Loucy (cell line): ENCODE data around the gene LCMT1.

ENCODE experiments used
- CTCF ChIP-seq: fragments of 200-600 bp; sonication (generic); conservative IDR thresholded peaks from 2 replicates; pipeline ENCODE4 v1.5.1; 2014; ENCODE audit warnings: mild to moderate bottlenecking, antibody characterized with exemption, low read length
- EZH2phosphoT487 ChIP-seq: fragments of 200-600 bp; IDR thresholded peaks from 2 replicates; pipeline ENCODE4 v1.6.1; 2018; ENCODE audit warnings: antibody characterized with exemption, mild to moderate bottlenecking, moderate library complexity, borderline replicate concordance

GRCh38 chr16:25148568-25149215 is 37.1 kb downstream of the LCMT1 start:
- TF ChIP-seq CTCF: no peak
- TF ChIP-seq EZH2phosphoT487: no peak
